ENCODE results near the gene NCS1.

- TF ChIP-seq CTCF (IDR thresholded peaks at IDR 0.05) (no peak), POLR2AphosphoS5 (IDR thresholded peaks at IDR 0.05) (no peak), POLR2A (IDR thresholded peaks at IDR 0.05) (no peak), EP300 (IDR thresholded peaks at IDR 0.05) (no peak)
Observed at GRCh38 chr9:130232899-130233586, 60.8 kb downstream of the NCS1 start.

All from gastroesophageal sphincter (tissue), 3 donors.